AG04450 (cell line): ENCODE measurements around the gene IL4R. TPM values are rescaled to one million over a fixed set of nuclear protein-coding genes. Genes with fewer than 3 reads are reported as not detected.

Source experiments
- CTCF ChIA-PET: fragments of 300-600, 350-600 bp; formaldehyde crosslinking; extraction: SDS; loops from one replicate; lab custom pipeline; 2022; ENCODE audit warnings: antibody characterized with exemption, inconsistent platforms; lab: Charles Lee
- POLR2A ChIA-PET: fragments of 350-600 bp; formaldehyde crosslinking; extraction: SDS; loops from one replicate; lab custom pipeline; 2021; ENCODE audit warnings: antibody characterized with exemption, inconsistent platforms; lab: Yijun Ruan, JAX
- DNase-seq: peaks from one replicate; pipeline ENCODE4 v3.0.0-alpha.2; 2011; ENCODE audit warnings: low read depth, low spot score
- H3K27ac ChIP-seq: one replicate; pipeline ENCODE4 v1.5.1; 2012; ENCODE audit warnings: low read depth, low read length, control low read depth
- H3K27me3 ChIP-seq: one replicate; pipeline ENCODE4 v1.6.0; 2012; ENCODE audit warnings: low read length; ENCODE audit not compliant: control insufficient read depth, insufficient read depth
- H3K4me3 ChIP-seq: 2 replicates; pipeline ENCODE4 v1.5.1; 2011; ENCODE audit warnings: mild to moderate bottlenecking, low read depth, low read length, control low read depth
- H3K9me3 ChIP-seq: 2 replicates; pipeline ENCODE4 v1.5.1; 2012; ENCODE audit warnings: low read length; ENCODE audit not compliant: control insufficient read depth, insufficient read depth
- CTCF ChIP-seq: IDR thresholded peaks from 2 replicates; pipeline ENCODE4 v1.5.1; 2011; ENCODE audit warnings: low read depth, low read length, control low read depth, inconsistent platforms
- polyA minus RNA-seq: library from RNA; depleted of rRNA, polyadenylated mRNA; stranded (reverse); fragments of >200 nt; gene quantifications from 2 replicates; pipeline ENCODE4 v1.2.3, GENCODE V29; 2011; rRNA and poly(A)+ RNA removed
- polyA plus RNA-seq: library from polyadenylated mRNA; depleted of rRNA; stranded (reverse); fragments of >200 nt; gene quantifications from 2 replicates; pipeline ENCODE4 v1.2.3, GENCODE V29; 2011; rRNA removed

IL4R gene
- polyA plus RNA-seq (31.1 and 44.1 TPM in 2 replicates), polyA minus RNA-seq (47.0 and 68.2 TPM in 2 replicates)

GRCh38 chr16:27313422-27314160 lies at the start of gene IL4R:
Gene IL4R, plus strand, starts transcription at chr16:27313974. Its CDS starts 26,230 bp downstream, at chr16:27340204.
- no peak for TF ChIP-seq CTCF
- ChIA-PET POLR2A (interaction anchor here (5.1 kb wide), 1 partner anchor 71 kb away, joined by 18 read pairs; no protein-coding TSS in a partner anchor), CTCF (no interaction called here)
- Histone ChIP-seq H3K4me3 (peak within 1 kb of the TSS; percentile 81), H3K9me3 (no peaks in the 10 kb centered on the region; the same call in 1 of the 2 replicates), H3K27ac (peak within 1 kb of the TSS; percentile 85), H3K27me3 (no peaks in the 10 kb centered on the region)
- peak; percentile 38 for DNase-seq

GRCh38 chr16:27264151-27264550 lies 49.6 kb upstream of the IL4R start:
- no peaks in the 10 kb centered on the region for H3K27me3 ChIP-seq
- TF ChIP-seq CTCF, result no peak
- POLR2A ChIA-PET, result interaction anchor here (0.6 kb wide), 1 partner anchor 20 kb away, joined by 3 read pairs; no protein-coding TSS in a partner anchor
- CTCF ChIA-PET, result interaction anchor here (2.1 kb wide), 1 partner anchor 29 kb away, joined by 9 read pairs; no protein-coding TSS in a partner anchor
- H3K9me3 ChIP-seq, result peaks cover 3% of the 10 kb centered on the region; the same call in 1 of the 2 replicates
- H3K4me3 ChIP-seq, result no peak overlapping the region
- H3K27ac ChIP-seq, result no peak overlapping the region
- no peak for DNase-seq

- Histone ChIP-seq H3K9me3 (peaks cover 3% of the 10 kb centered on the region; the same call in 1 of the 2 replicates), H3K4me3 (no peak overlapping the region), H3K27ac (no peak overlapping the region), H3K27me3 (no peaks in the 10 kb centered on the region)
- ChIA-PET POLR2A (interaction anchor here (0.5 kb wide), 1 partner anchor 394 kb away, joined by 4 read pairs; no protein-coding TSS in a partner anchor), CTCF (interaction anchor here (2.1 kb wide), 1 partner anchor 31 kb away, joined by 9 read pairs; no protein-coding TSS in a partner anchor)
- TF ChIP-seq CTCF, result no peak
- no peak for DNase-seq
Measured at GRCh38 chr16:27265982-27266381, 47.8 kb upstream of the IL4R start.

GRCh38 chr16:27267037-27267677 lies 46.6 kb upstream of the IL4R start:
- POLR2A ChIA-PET, result no interaction called here
- no peak for DNase-seq
- Histone ChIP-seq H3K4me3 (no peak overlapping the region), H3K9me3 (peaks cover 3% of the 10 kb centered on the region; the same call in 1 of the 2 replicates), H3K27me3 (no peaks in the 10 kb centered on the region), H3K27ac (no peak overlapping the region)
- TF ChIP-seq CTCF, result no peak
- CTCF ChIA-PET, result no interaction called here
